ENCODE measurements around the gene CACNA1S. TPM values are rescaled to one million over a fixed set of nuclear protein-coding genes. Genes with fewer than 3 reads are reported as not detected.

Gene CACNA1S
- total and polyA plus RNA-seq, 2 of the 4 experiments (the other 2 are of a cell fraction) = not detected

DNA sequence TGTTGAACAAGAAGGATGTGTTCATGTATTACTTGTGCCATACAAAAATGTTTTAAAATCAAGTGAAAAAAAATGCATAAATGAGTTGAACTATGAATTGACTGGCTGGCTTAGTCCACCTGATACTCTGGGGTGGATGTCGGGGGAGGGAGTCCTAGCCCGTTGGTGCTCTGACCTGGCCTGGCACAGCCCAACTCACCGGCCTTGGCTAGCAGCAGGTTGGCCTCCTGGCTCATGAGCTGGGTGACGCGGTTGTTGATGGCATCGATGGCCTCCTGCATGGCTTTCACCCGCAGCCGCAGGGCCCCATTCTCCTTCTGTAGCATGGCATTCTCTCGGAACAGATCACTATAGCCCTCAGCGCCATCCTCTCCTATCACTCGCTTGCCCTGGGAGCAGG, 110.3 kb downstream of the CACNA1S start:
- H2BK120ac ChIP-seq (ENCODE audit: low read depth, low read length) = no peak overlapping the region
- peaks cover 8% of the 10 kb centered on the region; the same call in 1 of the 2 replicates for H3K27me3 ChIP-seq (ENCODE audit: control insufficient read depth, insufficient read depth, low read length)
- H3K14ac ChIP-seq (replicated peaks; ENCODE audit: low read depth, low read length) = no peak overlapping the region
- H3K18ac ChIP-seq (ENCODE audit: low read depth, low read length) = no peak overlapping the region
- DNase-seq = no peak
- H3K36me3 ChIP-seq (ENCODE audit: control insufficient read depth, insufficient read depth, low read length) = no peaks in the 10 kb centered on the region; the same call in 1 of the 2 replicates
- ATAC-seq (ENCODE audit: low read depth) = no peak
- no peak overlapping the region for H4K91ac ChIP-seq (ENCODE audit: insufficient read depth, low read depth, low read length)
- no peak overlapping the region for H3K27ac ChIP-seq (ENCODE audit: insufficient read depth, low read length)
- no peaks in the 10 kb centered on the region for H3K9me1 ChIP-seq (ENCODE audit: insufficient read depth, low read length)
- no peak overlapping the region for H4K5ac ChIP-seq (ENCODE audit: low read depth, low read length)
- no peak overlapping the region for H3K23ac ChIP-seq (ENCODE audit: low read depth, low read length)
- H3K4me1 ChIP-seq (ENCODE audit: control insufficient read depth, insufficient read depth, low read length) = no peaks in the 10 kb centered on the region
- no peak overlapping the region for H3K4me2 ChIP-seq (ENCODE audit: low read depth, low read length)
- H3K56ac ChIP-seq (ENCODE audit: extremely low read depth, insufficient read depth, low read length) = no peak overlapping the region
- 93% methylated on average over 3 of the region's 11 CpGs; no CpG with 5 or more reads in 1 of the 2 experiments for WGBS, 2 experiments (ENCODE audit: extremely low coverage in 2 of 2, insufficient read length in 1 of 2)
- H4K20me1 ChIP-seq (ENCODE audit: insufficient read depth, low read length) = no peaks in the 10 kb centered on the region
- H3K79me1 ChIP-seq (ENCODE audit: low read depth in 1 of 2, low read length in 2 of 2) = no peaks in the 10 kb centered on the region
- H3K4me3 ChIP-seq (ENCODE audit: insufficient read depth, low read depth, low read length) = no peak overlapping the region
- no peak overlapping the region for H2BK20ac ChIP-seq (ENCODE audit: low read depth, low read length)
- no peak overlapping the region for H2BK5ac ChIP-seq (ENCODE audit: low read depth, low read length, poor library complexity, severe bottlenecking)
- TF ChIP-seq SMC3 (IDR thresholded peaks at IDR 0.05; ENCODE audit: low read depth, low read length) (no peak), CEBPB (IDR thresholded peaks at IDR 0.05; ENCODE audit: low read depth, low read length) (no peak), NFE2L2 (IDR thresholded peaks at IDR 0.05; ENCODE audit: low read depth, low read length) (no peak), RFX5 (IDR thresholded peaks at IDR 0.05; ENCODE audit: low read depth, low read length) (no peak), ELK1 (IDR thresholded peaks at IDR 0.05; ENCODE audit: borderline replicate concordance, low read depth, low read length) (no peak), BHLHE40 (IDR thresholded peaks at IDR 0.05; ENCODE audit: low read depth, low read length) (no peak), RAD21 (IDR thresholded peaks at IDR 0.05; ENCODE audit: low read length) (no peak), POLR2A (IDR thresholded peaks at IDR 0.05; ENCODE audit: low read depth, low read length) (no peak), MAFK (IDR thresholded peaks at IDR 0.05; ENCODE audit: low read depth, low read length) (no peak), MAZ (IDR thresholded peaks at IDR 0.05; ENCODE audit: borderline replicate concordance, low read depth, low read length) (no peak)
- TF ChIP-seq, protein P1, sequence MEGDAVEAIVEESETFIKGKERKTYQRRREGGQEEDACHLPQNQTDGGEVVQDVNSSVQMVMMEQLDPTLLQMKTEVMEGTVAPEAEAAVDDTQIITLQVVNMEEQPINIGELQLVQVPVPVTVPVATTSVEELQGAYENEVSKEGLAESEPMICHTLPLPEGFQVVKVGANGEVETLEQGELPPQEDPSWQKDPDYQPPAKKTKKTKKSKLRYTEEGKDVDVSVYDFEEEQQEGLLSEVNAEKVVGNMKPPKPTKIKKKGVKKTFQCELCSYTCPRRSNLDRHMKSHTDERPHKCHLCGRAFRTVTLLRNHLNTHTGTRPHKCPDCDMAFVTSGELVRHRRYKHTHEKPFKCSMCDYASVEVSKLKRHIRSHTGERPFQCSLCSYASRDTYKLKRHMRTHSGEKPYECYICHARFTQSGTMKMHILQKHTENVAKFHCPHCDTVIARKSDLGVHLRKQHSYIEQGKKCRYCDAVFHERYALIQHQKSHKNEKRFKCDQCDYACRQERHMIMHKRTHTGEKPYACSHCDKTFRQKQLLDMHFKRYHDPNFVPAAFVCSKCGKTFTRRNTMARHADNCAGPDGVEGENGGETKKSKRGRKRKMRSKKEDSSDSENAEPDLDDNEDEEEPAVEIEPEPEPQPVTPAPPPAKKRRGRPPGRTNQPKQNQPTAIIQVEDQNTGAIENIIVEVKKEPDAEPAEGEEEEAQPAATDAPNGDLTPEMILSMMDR (conservative IDR thresholded peaks at IDR 0.05; ENCODE audit: low read depth, low read length) = no peak
- dilution Hi-C loops (cut with HindIII; ENCODE audit: low sequenced_read_pairs, unreplicated experiment) (no loop called here), intact Hi-C loops (cut with micrococcal nuclease) (no loop called here), in situ Hi-C loops (cut with MboI; ENCODE audit: low sequenced_read_pairs) (no loop called here)
- ChIA-PET CTCF (no interaction called here), POLR2A (ENCODE audit: unreplicated experiment) (no interaction called here)
- no peak overlapping the region for H2BK15ac ChIP-seq (ENCODE audit: low read depth, low read length)
- no peak overlapping the region for H2AK5ac ChIP-seq (ENCODE audit: low read depth, low read length)
- no peak overlapping the region for H2AK9ac ChIP-seq (replicated peaks; ENCODE audit: low read depth, low read length, poor library complexity)
- H3K9me3 ChIP-seq (ENCODE audit: control insufficient read depth, insufficient read depth, low read length) = no peaks in the 10 kb centered on the region
- H4K8ac ChIP-seq (ENCODE audit: low read depth in 2 of 2, low read length in 2 of 2) = no peak overlapping the region
- no peak overlapping the region for H3K4ac ChIP-seq (ENCODE audit: low read depth, low read length)
- no peak overlapping the region for H2AFZ ChIP-seq (replicated peaks; ENCODE audit: low read length, poor library complexity)
- no TSS peak for BruUV-seq (replicated peaks)
- H3K9ac ChIP-seq (ENCODE audit: low read depth, low read length) = no peak overlapping the region

Measured in IMR-90 (cell line).